Measurements from ENCODE around the gene VWA1. TPM values are rescaled to one million over a fixed set of nuclear protein-coding genes. Genes with fewer than 3 reads are reported as not detected.

Gene VWA1
- polyA plus RNA-seq, 1 experiment: 2.0 TPM

- DNase-seq (ENCODE audit: low read depth): no peak
- H3K4me3 ChIP-seq (ENCODE audit: low read depth, low read length): no peak overlapping the region
- TF ChIP-seq, protein P1, sequence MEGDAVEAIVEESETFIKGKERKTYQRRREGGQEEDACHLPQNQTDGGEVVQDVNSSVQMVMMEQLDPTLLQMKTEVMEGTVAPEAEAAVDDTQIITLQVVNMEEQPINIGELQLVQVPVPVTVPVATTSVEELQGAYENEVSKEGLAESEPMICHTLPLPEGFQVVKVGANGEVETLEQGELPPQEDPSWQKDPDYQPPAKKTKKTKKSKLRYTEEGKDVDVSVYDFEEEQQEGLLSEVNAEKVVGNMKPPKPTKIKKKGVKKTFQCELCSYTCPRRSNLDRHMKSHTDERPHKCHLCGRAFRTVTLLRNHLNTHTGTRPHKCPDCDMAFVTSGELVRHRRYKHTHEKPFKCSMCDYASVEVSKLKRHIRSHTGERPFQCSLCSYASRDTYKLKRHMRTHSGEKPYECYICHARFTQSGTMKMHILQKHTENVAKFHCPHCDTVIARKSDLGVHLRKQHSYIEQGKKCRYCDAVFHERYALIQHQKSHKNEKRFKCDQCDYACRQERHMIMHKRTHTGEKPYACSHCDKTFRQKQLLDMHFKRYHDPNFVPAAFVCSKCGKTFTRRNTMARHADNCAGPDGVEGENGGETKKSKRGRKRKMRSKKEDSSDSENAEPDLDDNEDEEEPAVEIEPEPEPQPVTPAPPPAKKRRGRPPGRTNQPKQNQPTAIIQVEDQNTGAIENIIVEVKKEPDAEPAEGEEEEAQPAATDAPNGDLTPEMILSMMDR (IDR thresholded peaks at IDR 0.05; ENCODE audit: insufficient read depth, low read depth, low read length): no peak
- ChIA-PET POLR2A (no interaction called here), CTCF (no interaction called here)
- no peaks in the 10 kb centered on the region for H3K27me3 ChIP-seq (ENCODE audit: control insufficient read depth, insufficient read depth, low read length)
- no peaks in the 10 kb centered on the region for H3K36me3 ChIP-seq (ENCODE audit: control insufficient read depth, insufficient read depth, low read length)
Measured at GRCh38 chr1:1419363-1419812, 16.1 kb upstream of the VWA1 start.

DNA sequence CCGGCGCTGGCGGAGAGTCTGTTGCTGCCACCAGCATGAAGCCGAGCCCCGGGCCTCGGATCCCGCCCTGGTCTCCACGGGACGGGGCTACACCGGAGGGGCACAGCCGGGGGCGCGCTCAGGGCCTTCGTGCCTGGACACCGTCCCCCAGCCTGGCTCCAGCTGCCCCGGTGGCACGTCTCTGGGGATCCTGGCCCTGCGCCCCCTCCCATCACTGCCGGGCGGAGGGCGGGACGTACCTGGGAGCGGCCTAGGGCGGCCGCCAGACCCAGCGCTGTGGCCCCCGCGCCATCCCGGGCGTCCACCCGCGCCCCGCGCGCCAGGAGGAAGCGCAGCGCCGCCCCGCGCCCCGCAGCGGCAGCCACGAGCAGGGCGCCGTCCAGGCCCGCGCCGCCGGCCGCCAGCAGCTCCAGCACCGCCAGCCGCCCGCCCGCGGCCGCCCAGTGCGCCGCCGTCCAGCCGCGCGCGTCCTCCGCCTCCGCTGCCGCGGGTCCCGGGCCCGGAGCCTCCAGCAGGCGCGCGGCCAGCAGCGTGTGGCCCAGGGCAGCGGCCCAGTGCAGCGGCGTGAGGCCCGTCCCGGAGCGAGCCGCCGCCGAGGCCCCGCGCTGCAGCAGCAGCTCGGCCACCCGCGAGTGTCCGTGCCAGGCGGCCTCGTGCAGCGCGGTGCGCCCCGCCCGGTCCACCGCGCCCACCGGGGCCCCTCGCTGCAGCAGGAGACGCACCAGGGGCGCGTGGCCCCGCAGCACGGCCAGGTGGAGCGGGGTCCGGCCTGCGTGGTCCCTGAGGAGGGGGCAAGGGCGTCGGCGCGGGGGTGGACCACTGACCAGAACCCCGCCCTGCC lies 15.5 kb upstream of the VWA1 start:
- CTCF ChIA-PET: interaction anchor here (0.8 kb wide), 1 partner anchor 9 kb away, joined by 3 read pairs; no protein-coding TSS in a partner anchor
- TF ChIP-seq, protein P1 (IDR thresholded peaks at IDR 0.05; ENCODE audit: insufficient read depth, low read depth, low read length): no peak
- POLR2A ChIA-PET: no interaction called here
- no peaks in the 10 kb centered on the region for H3K36me3 ChIP-seq (ENCODE audit: control insufficient read depth, insufficient read depth, low read length)
- H3K27me3 ChIP-seq (ENCODE audit: control insufficient read depth, insufficient read depth, low read length): no peaks in the 10 kb centered on the region
- no peak for DNase-seq (ENCODE audit: low read depth)
- H3K4me3 ChIP-seq (ENCODE audit: low read depth, low read length): no peak overlapping the region

- DNase-seq (ENCODE audit: low read depth): no peak
- ChIA-PET POLR2A (no interaction called here), CTCF (interaction anchor here (0.8 kb wide), 1 partner anchor 9 kb away, joined by 3 read pairs; no protein-coding TSS in a partner anchor)
- H3K27me3 ChIP-seq (ENCODE audit: control insufficient read depth, insufficient read depth, low read length): no peaks in the 10 kb centered on the region
- H3K4me3 ChIP-seq (ENCODE audit: low read depth, low read length): no peak overlapping the region
- TF ChIP-seq, protein P1 (IDR thresholded peaks at IDR 0.05; ENCODE audit: insufficient read depth, low read depth, low read length): no peak
- H3K36me3 ChIP-seq (ENCODE audit: control insufficient read depth, insufficient read depth, low read length): no peaks in the 10 kb centered on the region
Measured at GRCh38 chr1:1420654-1421141, 14.8 kb upstream of the VWA1 start.

DNA sequence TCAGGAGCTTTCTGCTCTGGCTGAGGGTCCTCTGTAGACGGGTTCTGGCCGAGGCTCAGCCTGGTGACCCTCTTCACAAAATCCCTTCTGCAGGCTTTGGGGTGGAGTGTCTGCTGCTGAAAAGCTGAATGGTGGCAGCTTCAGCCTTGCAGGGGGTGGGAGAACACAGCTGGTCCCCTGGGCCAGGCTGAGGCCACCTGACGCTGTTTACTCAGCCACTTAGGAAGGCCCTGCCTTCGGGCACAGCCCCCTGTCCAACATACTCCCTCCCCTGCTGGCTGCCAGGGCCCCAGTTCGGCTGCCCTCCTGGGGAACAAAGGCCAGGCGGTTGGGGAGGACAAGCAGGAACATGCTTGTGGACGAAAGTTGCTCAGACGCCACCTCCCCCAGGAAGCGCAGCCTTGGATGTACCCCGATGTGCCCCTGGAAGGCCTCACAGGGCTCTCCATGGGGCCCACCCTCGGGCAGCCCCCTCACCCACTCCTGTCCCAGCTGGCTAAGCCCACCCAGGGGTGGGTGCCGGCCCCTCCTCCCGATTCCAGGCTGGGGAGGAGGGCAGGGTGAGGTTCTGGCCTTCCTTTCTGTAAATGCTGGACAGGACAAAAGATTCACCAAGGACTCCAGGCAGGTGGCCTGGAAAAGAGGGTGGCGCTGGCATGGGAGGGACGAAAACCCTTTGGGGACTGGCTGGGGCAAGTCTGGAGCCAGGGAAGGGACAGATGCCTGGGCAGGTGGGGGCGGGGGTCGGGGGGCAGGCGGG lies 14.2 kb upstream of the VWA1 start, which contains the start of gene ANKRD65:
ANKRD65 (minus strand) TSS at position 130 of the 760 bp plus-strand sequence. CDS start 271 bp downstream, outside the sequence.
- POLR2A ChIA-PET: no interaction called here
- TF ChIP-seq, protein P1 (IDR thresholded peaks at IDR 0.05; ENCODE audit: insufficient read depth, low read depth, low read length): no peak
- no peaks in the 10 kb centered on the region for H3K27me3 ChIP-seq (ENCODE audit: control insufficient read depth, insufficient read depth, low read length)
- CTCF ChIA-PET: no interaction called here
- no peaks in the 10 kb centered on the region for H3K36me3 ChIP-seq (ENCODE audit: control insufficient read depth, insufficient read depth, low read length)
- DNase-seq (ENCODE audit: low read depth): no peak
- no peak within 1 kb of the TSS for H3K4me3 ChIP-seq (ENCODE audit: low read depth, low read length)

GRCh38 chr1:1421907-1422464 lies 13.5 kb upstream of the VWA1 start:
- no peaks in the 10 kb centered on the region for H3K36me3 ChIP-seq (ENCODE audit: control insufficient read depth, insufficient read depth, low read length)
- CTCF ChIA-PET: no interaction called here
- POLR2A ChIA-PET: no interaction called here
- no peaks in the 10 kb centered on the region for H3K27me3 ChIP-seq (ENCODE audit: control insufficient read depth, insufficient read depth, low read length)
- TF ChIP-seq, protein P1 (IDR thresholded peaks at IDR 0.05; ENCODE audit: insufficient read depth, low read depth, low read length): no peak
- DNase-seq (ENCODE audit: low read depth): no peak
- no peak overlapping the region for H3K4me3 ChIP-seq (ENCODE audit: low read depth, low read length)
